Activated CD8-positive, alpha-beta memory T cell treated with anti-CD3 and anti-CD28 coated beads for 36 hours (primary cell): ENCODE results near the gene KRTAP10-9. TPM values are rescaled to one million over a fixed set of nuclear protein-coding genes. Genes with fewer than 3 reads are reported as not detected.
"Not testable (repeated sequence)": the region's sequence is repeated elsewhere in the genome, so short reads cannot be mapped to it uniquely, and the experiment has no call there.

ENCODE experiments used
- CTCF ChIA-PET: fragments of 350-600 bp; sonication (Branson Sonifier 250); formaldehyde crosslinking; loops from one replicate; lab custom pipeline; 2021; ENCODE audit warnings: antibody characterized with exemption; lab: Charles Lee
- POLR2A ChIA-PET: fragments of 350-600 bp; sonication (Branson Sonifier 250); formaldehyde crosslinking; loops from one replicate; lab custom pipeline; 2021; ENCODE audit warnings: antibody characterized with exemption; lab: Charles Lee
- total RNA-seq, 2 experiments: library from RNA; stranded (reverse); gene quantifications; one replicate each; pipeline ENCODE4 v1.2.3, GENCODE V29; 2021

The KRTAP10-9 gene
- total RNA-seq, 2 experiments from 2014 or later = not detected

- POLR2A ChIA-PET = no interaction called here
These were observed 33.1 kb upstream of the KRTAP10-9 start for GRCh38 chr21:44593598-44594405.

GRCh38 chr21:44594406-44594916, 32.4 kb upstream of the KRTAP10-9 start:
- ChIA-PET POLR2A (no interaction called here), CTCF (no interaction called here)

More at GRCh38 chr21:44593598-44594405, 33.1 kb upstream of the KRTAP10-9 start:
- CTCF ChIA-PET = no interaction called here

GRCh38 chr21:44595524-44595923, 31.4 kb upstream of the KRTAP10-9 start:
- POLR2A ChIA-PET = no interaction called here
- CTCF ChIA-PET = no interaction called here

GRCh38 chr21:44596068-44596725, 30.7 kb upstream of the KRTAP10-9 start:
- CTCF ChIA-PET = no interaction called here
- POLR2A ChIA-PET = no interaction called here

GRCh38 chr21:44598061-44598460, 28.8 kb upstream of the KRTAP10-9 start:
- CTCF ChIA-PET = no interaction called here

GRCh38 chr21:44599264-44600029, 27.4 kb upstream of the KRTAP10-9 start:
- POLR2A ChIA-PET = no interaction called here
- CTCF ChIA-PET = no interaction called here

More at GRCh38 chr21:44598061-44598460, 28.8 kb upstream of the KRTAP10-9 start:
- POLR2A ChIA-PET = no interaction called here

GRCh38 chr21:44600118-44600978, 26.5 kb upstream of the KRTAP10-9 start, which contains the start of gene KRTAP10-7:
KRTAP10-7 (plus strand) TSS chr21:44600597; CDS start chr21:44600622, 25 bp downstream.
- POLR2A ChIA-PET, CTCF ChIA-PET: not testable (repeated sequence)

GRCh38 chr21:44601091-44601490, 25.8 kb upstream of the KRTAP10-9 start:
- CTCF ChIA-PET, POLR2A ChIA-PET: not testable (repeated sequence)

- CTCF ChIA-PET = no interaction called here
- POLR2A ChIA-PET = no interaction called here
These were observed 25.1 kb upstream of the KRTAP10-9 start for GRCh38 chr21:44601596-44602462.

- POLR2A ChIA-PET = no interaction called here
- CTCF ChIA-PET = no interaction called here
These were observed 24.4 kb upstream of the KRTAP10-9 start for GRCh38 chr21:44602463-44602850.

GRCh38 chr21:44603109-44603875, 23.6 kb upstream of the KRTAP10-9 start:
- POLR2A ChIA-PET = no interaction called here

GRCh38 chr21:44603911-44604310, 23.0 kb upstream of the KRTAP10-9 start:
- CTCF ChIA-PET = no interaction called here
- POLR2A ChIA-PET = no interaction called here

More at GRCh38 chr21:44603109-44603875, 23.6 kb upstream of the KRTAP10-9 start:
- CTCF ChIA-PET = no interaction called here

- ChIA-PET POLR2A (no interaction called here), CTCF (no interaction called here)
These were observed 20.4 kb upstream of the KRTAP10-9 start for GRCh38 chr21:44606495-44606894.

- ChIA-PET CTCF (no interaction called here), POLR2A (no interaction called here)
These were observed 17.7 kb upstream of the KRTAP10-9 start for GRCh38 chr21:44609193-44609592.

GRCh38 chr21:44610157-44610843, 16.6 kb upstream of the KRTAP10-9 start:
- POLR2A ChIA-PET, CTCF ChIA-PET: not testable (repeated sequence)

GRCh38 chr21:44611551-44611950, 15.3 kb upstream of the KRTAP10-9 start:
- ChIA-PET POLR2A (no interaction called here), CTCF (no interaction called here)

- CTCF ChIA-PET = no interaction called here
- POLR2A ChIA-PET = no interaction called here
These were observed 14.8 kb upstream of the KRTAP10-9 start, which contains the start of gene KRTAP10-8 for GRCh38 chr21:44612029-44612486. KRTAP10-8 (plus strand) TSS chr21:44612079; CDS start chr21:44612101, 22 bp downstream.
